HG03108 (cell line): ENCODE measurements around the gene CHN1.

Source experiments
- ATAC-seq: cut with Tn5 transposase; IDR thresholded peaks from one replicate; pipeline ENCODE4 v1.9.1; 2021; ENCODE audit warnings: moderate library complexity; ENCODE audit not compliant: unreplicated experiment

CHN1 gene

GRCh38 chr2:174833737-174834136 is 171.4 kb downstream of the CHN1 start:
- no peak for ATAC-seq

DNA sequence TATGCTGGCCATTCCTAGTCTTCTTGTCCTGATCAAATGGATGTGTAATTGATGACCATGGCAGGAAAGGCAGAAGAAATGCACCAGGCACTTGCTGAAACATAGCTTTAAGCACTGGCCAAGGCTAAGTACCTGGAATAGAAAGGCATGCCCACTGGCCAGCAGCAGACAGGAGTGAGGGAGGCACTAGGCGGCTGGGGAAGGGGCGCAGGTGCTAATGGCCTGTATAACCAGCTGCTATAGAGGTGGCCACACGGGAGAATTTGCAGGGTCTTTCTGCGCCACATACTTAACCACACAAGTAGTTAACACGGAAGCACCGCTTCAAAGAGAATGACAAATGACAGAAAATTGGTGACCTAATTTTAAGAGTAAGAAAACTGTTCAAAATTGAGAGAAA is 174.6 kb downstream of the CHN1 start:
- ATAC-seq = no peak

GRCh38 chr2:174829550-174829949 is 175.6 kb downstream of the CHN1 start:
- ATAC-seq = no peak

GRCh38 chr2:174827371-174828369 is 177.5 kb downstream of the CHN1 start:
- ATAC-seq = no peak

- ATAC-seq = no peak
Measured at GRCh38 chr2:174826051-174826450, 179.1 kb downstream of the CHN1 start.

DNA sequence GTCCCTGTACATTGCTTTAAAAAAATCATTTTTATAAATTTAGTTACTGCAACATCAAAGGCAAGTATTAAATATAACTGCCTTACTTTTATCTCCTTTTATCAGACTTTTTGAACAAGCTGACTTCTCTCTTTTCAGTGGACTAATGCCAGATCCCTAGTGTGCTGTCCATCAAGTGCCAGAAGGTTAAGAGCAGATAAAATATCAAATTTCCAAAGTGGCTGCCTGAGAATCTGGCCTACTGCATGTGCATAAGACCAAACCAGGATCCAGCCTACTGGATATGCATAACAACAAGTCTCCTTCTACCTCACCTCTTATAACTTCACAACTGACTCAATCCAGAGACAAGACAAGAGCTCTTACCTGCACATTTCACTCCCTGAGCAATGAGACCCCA is 181.1 kb downstream of the CHN1 start:
- no peak for ATAC-seq

DNA sequence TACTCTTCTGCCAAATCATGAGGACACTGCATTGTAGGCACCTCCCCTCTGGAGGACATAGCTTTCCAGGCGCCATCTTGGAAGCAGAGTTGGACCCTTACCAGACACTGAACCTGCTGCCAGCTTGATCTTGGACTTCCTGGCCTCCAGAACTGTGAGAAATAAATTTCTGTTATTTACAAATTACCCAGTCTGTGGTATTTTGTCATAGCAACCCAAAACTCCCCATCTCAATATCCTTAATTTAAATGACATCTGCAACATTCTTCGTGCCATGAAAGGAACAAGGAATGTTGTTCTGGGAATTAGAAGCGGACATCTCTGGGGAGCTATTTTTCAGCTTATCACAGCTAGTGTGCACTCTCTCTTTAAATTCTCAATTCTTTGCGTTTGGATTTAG is 183.6 kb downstream of the CHN1 start:
- no peak for ATAC-seq

GRCh38 chr2:174820361-174820760 is 184.8 kb downstream of the CHN1 start:
- ATAC-seq = no peak

DNA sequence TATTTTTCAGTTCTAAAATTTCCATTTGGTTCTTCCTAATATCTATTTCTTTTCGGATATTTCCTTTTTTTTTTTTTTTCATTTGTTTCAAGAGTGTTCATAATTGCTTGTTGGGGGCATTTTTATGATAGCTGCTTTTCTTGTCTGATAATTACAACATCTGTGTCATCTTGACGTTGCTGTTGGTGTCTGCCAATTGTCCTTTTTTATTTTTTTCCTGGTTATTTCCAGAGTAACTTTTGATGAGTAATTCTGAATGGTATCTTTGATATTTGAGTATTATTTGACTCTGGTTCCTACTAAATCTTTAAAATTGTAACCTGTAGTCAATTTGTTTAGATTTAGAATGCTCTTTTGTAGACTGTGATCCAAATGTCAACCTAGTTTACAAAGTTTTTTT is 189.7 kb downstream of the CHN1 start:
- ATAC-seq = no peak

GRCh38 chr2:174812037-174812436 is 193.1 kb downstream of the CHN1 start:
- ATAC-seq = no peak

DNA sequence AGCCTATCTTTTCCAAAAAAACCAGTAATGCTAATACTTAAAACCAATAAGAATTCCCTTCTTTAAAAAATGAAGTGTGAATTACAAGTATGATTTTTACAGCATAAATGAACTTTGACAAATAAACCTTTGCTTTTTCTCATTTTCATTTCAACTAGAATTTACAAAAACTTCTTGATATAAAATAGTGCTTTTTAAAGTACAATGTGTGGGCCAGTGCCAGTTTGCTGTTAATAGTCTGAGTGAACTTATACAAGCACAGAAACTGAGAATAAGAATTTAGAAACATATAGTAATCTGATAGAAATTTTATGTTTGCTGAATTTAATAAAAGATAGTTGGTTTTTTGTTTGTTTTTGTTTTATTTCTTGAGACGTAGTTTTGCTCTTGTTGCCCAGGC is 197.2 kb downstream of the CHN1 start:
- ATAC-seq = no peak

GRCh38 chr2:174805803-174806202 is 199.4 kb downstream of the CHN1 start:
- no peak for ATAC-seq

DNA sequence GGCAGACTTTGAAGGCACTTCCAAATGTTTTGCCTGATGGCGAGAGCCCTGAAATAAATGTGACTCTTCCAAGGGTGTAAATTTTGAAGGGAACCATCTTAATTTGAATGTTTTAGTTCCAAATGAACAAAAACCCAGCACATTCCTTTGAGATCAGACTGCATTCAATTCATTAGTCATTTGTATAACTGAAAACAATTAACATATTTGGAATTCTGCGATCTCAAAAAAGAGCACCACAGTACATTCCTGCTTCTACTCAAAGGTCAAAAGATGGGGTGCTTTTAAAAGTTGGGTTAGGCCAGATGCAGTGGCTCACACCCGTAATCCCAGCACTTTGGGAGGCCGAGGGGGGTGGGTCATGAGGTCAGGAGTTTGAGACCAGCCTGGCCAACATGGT is 202.7 kb downstream of the CHN1 start:
- no peak for ATAC-seq

DNA sequence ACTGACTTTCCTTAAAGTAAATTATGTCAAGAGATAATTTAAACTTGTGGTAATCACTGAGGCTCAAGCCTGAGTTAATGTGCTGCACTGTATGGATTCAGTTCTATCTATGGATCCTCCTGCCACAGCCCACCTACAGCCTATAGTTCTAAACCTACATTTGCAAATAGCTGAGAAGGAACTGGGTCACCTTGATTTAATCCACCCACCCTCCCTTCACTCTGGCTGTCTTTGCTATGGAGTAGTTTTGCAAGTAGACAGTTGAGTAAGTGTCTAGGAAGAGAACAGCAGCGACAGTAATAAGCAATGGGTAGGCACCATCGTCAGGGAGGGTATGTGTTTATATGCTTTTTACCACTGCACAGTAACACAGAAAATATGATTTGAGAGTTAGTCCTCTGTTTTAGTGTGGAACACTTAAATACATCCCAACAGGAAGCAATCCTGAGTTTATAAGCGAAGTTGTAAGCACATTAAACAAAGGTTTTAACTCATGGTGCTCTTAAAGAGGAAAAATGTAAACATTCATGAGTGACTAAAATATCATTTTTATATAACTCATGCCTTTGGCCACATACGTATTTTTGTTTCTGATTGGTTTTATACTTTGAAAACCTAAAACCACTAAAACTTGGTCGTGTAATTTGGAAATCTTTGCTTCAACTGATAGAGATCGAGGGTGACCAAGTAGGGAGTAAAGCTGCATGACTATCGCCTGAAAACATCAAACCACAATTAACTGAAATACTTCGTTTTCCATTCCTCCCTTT is 204.6 kb downstream of the CHN1 start:
- no peak for ATAC-seq

GRCh38 chr2:174798801-174799200 is 206.4 kb downstream of the CHN1 start:
- ATAC-seq = no peak

DNA sequence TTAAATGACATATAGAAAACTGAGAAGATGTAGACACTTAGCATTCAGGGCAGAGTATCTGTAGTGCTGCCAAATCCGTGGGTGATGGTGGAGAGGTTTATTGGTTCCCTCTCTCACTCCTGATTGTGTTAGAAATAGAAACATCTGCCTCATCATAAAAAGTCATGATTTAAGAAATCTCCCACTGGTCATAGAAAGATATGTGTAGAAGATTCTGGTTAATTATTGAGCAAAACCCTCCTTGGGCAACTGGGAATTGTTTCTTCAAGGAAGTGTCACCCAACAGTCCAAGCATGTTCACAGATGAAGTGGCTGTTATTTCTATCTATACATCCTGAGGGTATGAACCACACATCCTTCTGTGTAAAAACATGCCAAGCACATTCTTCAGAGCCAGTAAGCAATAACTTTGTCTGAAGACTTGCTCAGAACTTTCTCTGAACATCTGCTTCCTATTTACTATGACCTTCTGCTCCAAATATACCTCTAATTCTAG is 207.4 kb downstream of the CHN1 start:
- ATAC-seq = no peak

DNA sequence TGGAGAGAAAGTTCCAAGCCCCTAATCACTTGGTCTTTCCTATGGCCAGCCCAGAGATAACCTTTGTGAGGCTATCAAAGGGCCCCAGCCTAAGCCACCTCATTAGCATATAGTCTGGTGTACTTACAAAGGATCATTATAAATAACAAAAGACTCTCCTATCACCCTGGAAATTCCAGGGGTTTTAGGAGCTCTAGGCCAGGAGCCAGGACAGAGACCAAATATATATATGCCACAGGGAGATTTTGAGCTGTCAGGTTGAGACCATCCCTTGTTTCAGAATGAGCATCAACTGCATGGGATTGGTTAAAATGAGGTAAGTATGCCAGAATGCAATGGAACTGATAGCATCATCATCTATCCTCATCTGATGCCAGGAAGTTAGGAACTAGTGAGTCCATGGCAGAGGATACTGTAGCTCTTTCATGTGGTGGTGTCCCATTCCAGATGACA is 208.8 kb downstream of the CHN1 start:
- ATAC-seq = no peak

DNA sequence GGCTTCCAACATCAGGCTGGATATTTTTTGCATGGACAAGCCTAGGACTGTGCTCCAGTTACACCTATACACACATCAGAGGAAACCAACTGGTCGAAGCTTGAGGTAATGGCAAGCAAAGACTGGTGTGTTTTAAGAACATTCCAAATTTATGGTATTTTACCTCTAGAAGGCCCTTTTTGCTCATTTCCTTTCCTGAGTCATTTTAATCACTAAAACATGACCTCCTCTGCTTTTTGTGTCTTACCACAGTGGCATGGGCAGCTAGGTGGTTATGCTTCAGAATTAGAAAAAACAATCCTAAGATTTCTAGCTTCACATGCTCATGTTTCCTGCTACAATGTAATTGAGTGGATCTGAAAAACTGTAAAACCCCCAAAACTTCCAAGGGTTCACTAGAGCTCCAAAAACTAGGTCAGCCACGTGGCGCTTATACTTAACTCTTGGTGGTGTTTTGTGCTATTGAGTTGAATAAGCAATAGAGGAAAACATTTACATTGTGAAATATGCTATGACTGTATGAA is 210.3 kb downstream of the CHN1 start:
- ATAC-seq = no peak

- no peak for ATAC-seq
Measured at GRCh38 chr2:174792309-174793025, 212.7 kb downstream of the CHN1 start.

DNA sequence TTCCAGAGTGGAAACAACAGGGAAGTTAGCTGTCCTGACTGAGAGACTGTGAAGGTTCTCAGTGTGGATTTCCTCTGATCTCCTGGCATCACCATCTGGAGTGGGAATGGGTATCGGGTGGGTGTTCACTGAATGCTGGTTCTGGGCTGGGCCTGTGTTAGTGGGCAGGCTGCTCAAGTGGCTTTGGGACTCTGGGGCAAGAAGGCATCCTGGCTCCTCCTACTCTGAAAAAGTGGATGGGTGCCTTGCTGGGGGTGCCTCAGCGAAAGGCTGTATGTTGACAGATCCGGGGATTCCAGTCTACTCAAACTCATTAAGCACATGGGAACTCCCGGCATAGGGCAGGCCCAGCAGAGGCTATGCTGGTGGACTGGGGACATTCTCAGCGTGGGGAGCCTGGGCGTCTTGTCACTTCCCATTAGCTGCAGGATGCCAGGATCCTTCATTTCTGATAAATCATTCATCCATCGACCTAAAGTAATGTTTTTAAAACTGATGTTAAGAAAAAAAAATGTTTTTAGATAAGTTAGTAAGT is 213.4 kb downstream of the CHN1 start:
- no peak for ATAC-seq

GRCh38 chr2:174791020-174791419 is 214.2 kb downstream of the CHN1 start:
- no peak for ATAC-seq
